MM.1S (cell line): ENCODE results near the gene SET.

Experiments used
- DNase-seq: peaks from one replicate; pipeline ENCODE4 v3.0.0-alpha.2; 2015
- H2AFZ ChIP-seq: fragments of 300-600 bp; sonication (generic); 2 replicates; pipeline ENCODE4 v1.6.0; 2016; ENCODE audit warnings: antibody characterized with exemption, low read length
- H3F3A ChIP-seq: fragments of 300-600 bp; sonication (generic); 2 replicates; pipeline ENCODE4 v1.6.1; 2016; ENCODE audit warnings: mild to moderate bottlenecking, antibody characterized with exemption, low read length, moderate library complexity, mixed read lengths; ENCODE audit not compliant: insufficient read depth
- H3K27ac ChIP-seq: fragments of 300-600 bp; sonication (generic); 2 replicates; pipeline ENCODE4 v1.5.1; 2016; ENCODE audit warnings: mild to moderate bottlenecking, low read length
- H3K27me3 ChIP-seq: fragments of 300-600 bp; sonication (generic); replicated peaks from 2 replicates; pipeline ENCODE4 v1.6.0; 2016; ENCODE audit warnings: low read length; ENCODE audit not compliant: insufficient read depth
- H3K36me3 ChIP-seq: fragments of 300-600 bp; sonication (generic); replicated peaks from 2 replicates; pipeline ENCODE4 v1.6.1; 2016; ENCODE audit warnings: mild to moderate bottlenecking, low read length, mixed read lengths; ENCODE audit not compliant: insufficient read depth
- H3K4me1 ChIP-seq: fragments of 300-600 bp; sonication (generic); 2 replicates; pipeline ENCODE4 v1.6.1; 2016; ENCODE audit warnings: low read length, mixed read lengths
- H3K4me2 ChIP-seq: fragments of 300-600 bp; sonication (generic); 2 replicates; pipeline ENCODE4 v1.6.0; 2016; ENCODE audit warnings: low read depth, low read length
- H3K4me3 ChIP-seq: fragments of 300-600 bp; sonication (generic); 2 replicates; pipeline ENCODE4 v1.5.1; 2016; ENCODE audit warnings: low read length, mixed read lengths
- H3K79me2 ChIP-seq: fragments of 300-600 bp; sonication (generic); 2 replicates; pipeline ENCODE4 v1.6.1; 2016; ENCODE audit warnings: mixed run types, low read length, mixed read lengths
- H3K9ac ChIP-seq: fragments of 300-600 bp; sonication (generic); 2 replicates; pipeline ENCODE4 v1.6.1; 2016; ENCODE audit warnings: low read length, mixed read lengths
- H3K9me2 ChIP-seq: fragments of 300-600 bp; sonication (generic); replicated peaks from 2 replicates; pipeline ENCODE4 v1.6.1; 2016; ENCODE audit warnings: mild to moderate bottlenecking, low read length, mixed read lengths; ENCODE audit not compliant: insufficient read depth
- H3K9me3 ChIP-seq: fragments of 300-600 bp; sonication (generic); replicated peaks from 2 replicates; pipeline ENCODE4 v1.6.1; 2016; ENCODE audit warnings: mild to moderate bottlenecking, low read length, mixed read lengths; ENCODE audit not compliant: insufficient read depth
- H4K20me1 ChIP-seq: fragments of 300-600 bp; sonication (generic); 2 replicates; pipeline ENCODE4 v1.6.1; 2016; ENCODE audit warnings: mild to moderate bottlenecking, low read length, moderate library complexity, mixed read lengths; ENCODE audit not compliant: insufficient read depth
- EZH2 ChIP-seq: fragments of 300-600 bp; sonication (generic); optimal IDR thresholded peaks from 2 replicates; pipeline ENCODE3; 2017; ENCODE audit warnings: low read depth, mild to moderate bottlenecking, antibody characterized with exemption, low read length, mixed read lengths
- EZH2phosphoT487 ChIP-seq: fragments of 300-600 bp; sonication (generic); IDR thresholded peaks from 2 replicates; pipeline ENCODE4 v1.6.1; 2018; ENCODE audit warnings: antibody characterized with exemption, low read length
- TF ChIP-seq, protein P1 (sequence below): fragments of 300-600 bp; sonication (generic); IDR thresholded peaks from 2 replicates; pipeline ENCODE4 v1.5.1; 2016; ENCODE audit warnings: antibody characterized with exemption, low read length, mixed read lengths

Gene SET

DNA sequence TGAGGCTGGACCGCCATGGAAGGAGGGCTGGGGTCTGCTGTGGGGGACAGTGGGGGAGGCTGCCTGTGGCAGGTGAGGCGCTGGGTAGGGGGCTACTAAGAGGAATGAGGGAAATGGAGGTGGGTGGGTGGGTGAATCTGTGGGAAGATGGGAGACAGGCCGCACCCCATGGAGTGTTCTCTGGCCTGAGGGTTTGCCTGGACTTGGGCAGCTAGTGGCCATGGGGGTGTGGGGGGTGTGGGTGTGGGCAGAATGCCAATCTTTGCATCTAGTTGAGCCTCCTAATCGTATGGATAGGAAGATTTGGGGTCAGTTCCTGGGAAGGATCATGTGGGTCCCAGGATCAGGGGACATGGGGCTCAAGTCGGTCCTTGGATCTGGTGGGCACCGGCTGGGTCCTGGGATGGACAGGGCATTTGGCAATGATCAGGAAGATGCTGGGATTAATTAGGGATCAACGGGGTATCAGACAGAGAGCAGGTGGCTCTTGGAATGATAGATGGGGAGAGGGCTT lies 34.4 kb downstream of the SET start:
- no peaks in the 10 kb centered on the region for H3K9me3 ChIP-seq
- peak overlapping the region; percentile 78 for H3K4me3 ChIP-seq
- peaks cover 7% of the 10 kb centered on the region; the same call in 1 of the 2 replicates for H3K4me1 ChIP-seq
- H3K79me2 ChIP-seq: peaks cover 21% of the 10 kb centered on the region
- peak overlapping the region; percentile 68 for H2AFZ ChIP-seq
- H3K9ac ChIP-seq: peak overlapping the region; percentile 85
- peak overlapping the region; percentile 63 for H3K4me2 ChIP-seq
- H4K20me1 ChIP-seq: no peaks in the 10 kb centered on the region
- H3F3A ChIP-seq: peaks cover 6% of the 10 kb centered on the region; the same call in 1 of the 2 replicates
- no peaks in the 10 kb centered on the region for H3K27me3 ChIP-seq
- H3K9me2 ChIP-seq: no peaks in the 10 kb centered on the region
- no peak overlapping the region for H3K27ac ChIP-seq
- DNase-seq: no peak
- no peaks in the 10 kb centered on the region for H3K36me3 ChIP-seq
- TF ChIP-seq EZH2: no peak
- TF ChIP-seq, protein P1, sequence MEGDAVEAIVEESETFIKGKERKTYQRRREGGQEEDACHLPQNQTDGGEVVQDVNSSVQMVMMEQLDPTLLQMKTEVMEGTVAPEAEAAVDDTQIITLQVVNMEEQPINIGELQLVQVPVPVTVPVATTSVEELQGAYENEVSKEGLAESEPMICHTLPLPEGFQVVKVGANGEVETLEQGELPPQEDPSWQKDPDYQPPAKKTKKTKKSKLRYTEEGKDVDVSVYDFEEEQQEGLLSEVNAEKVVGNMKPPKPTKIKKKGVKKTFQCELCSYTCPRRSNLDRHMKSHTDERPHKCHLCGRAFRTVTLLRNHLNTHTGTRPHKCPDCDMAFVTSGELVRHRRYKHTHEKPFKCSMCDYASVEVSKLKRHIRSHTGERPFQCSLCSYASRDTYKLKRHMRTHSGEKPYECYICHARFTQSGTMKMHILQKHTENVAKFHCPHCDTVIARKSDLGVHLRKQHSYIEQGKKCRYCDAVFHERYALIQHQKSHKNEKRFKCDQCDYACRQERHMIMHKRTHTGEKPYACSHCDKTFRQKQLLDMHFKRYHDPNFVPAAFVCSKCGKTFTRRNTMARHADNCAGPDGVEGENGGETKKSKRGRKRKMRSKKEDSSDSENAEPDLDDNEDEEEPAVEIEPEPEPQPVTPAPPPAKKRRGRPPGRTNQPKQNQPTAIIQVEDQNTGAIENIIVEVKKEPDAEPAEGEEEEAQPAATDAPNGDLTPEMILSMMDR: no peak
- no peak for TF ChIP-seq EZH2phosphoT487

DNA sequence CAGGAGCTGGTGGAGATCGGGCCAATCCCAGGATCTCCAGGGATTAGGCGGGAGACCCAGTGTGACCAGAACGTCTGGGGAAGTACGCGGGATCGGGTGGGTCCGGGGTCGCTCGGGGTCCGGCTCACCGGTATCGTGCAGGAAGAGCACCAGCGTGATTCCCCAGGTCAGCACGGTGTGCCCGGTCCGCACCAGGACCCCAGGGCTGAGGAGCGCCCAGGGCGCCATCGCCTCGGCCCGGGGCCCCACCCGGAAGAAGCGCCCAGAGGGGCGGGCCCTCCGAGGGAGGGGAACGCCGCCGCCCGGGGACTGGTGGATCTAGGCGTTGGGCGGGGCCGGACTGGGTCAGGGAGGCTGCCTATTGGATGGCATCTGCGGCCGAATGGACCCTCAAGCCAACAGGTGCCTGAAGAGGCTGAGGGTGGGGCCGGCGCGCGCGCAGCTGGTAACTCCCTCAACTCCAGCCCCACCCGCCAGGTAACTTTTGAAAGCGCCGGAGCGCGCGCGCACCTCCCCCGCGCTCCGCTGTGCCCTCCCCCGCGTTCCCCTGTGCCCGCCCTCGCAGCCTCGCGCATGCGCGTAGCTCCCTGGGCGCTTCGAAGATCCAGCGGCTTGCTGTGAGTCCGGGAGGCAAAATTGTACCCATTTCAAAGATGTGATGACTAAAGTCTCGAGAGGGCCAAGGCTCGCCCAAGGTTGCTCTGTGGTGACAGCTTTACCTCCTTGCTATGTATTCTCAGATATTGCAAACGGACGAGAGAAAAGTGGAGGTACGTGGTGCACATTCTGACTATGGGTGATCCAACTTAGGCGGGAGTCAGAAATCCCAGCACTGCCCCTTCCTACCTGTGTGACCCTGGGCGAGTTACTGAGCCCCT lies 35.1 kb downstream of the SET start, which contains the start of gene ZDHHC12:
TSS of gene ZDHHC12 (minus strand) at position 262 of the 878 bp plus-strand sequence. CDS start at position 228, 34 bp downstream.
- H3K4me2 ChIP-seq: peak within 1 kb of the TSS; percentile 63
- peak within 1 kb of the TSS; percentile 85 for H3K9ac ChIP-seq
- peak; percentile 99 for DNase-seq
- no peaks in the 10 kb centered on the region for H3K36me3 ChIP-seq
- H3K9me2 ChIP-seq: no peaks in the 10 kb centered on the region
- H2AFZ ChIP-seq: peak within 1 kb of the TSS; percentile 68
- H3K27me3 ChIP-seq: no peaks in the 10 kb centered on the region
- TF ChIP-seq EZH2phosphoT487: no peak
- TF ChIP-seq EZH2: no peak
- TF ChIP-seq, protein P1: no peak
- H4K20me1 ChIP-seq: no peaks in the 10 kb centered on the region
- peaks cover 7% of the 10 kb centered on the region; the same call in 1 of the 2 replicates for H3K4me1 ChIP-seq
- peaks cover 21% of the 10 kb centered on the region for H3K79me2 ChIP-seq
- H3K4me3 ChIP-seq: peak within 1 kb of the TSS; percentile 78
- peaks cover 6% of the 10 kb centered on the region; the same call in 1 of the 2 replicates for H3F3A ChIP-seq
- no peaks in the 10 kb centered on the region for H3K9me3 ChIP-seq
- H3K27ac ChIP-seq: peak within 1 kb of the TSS; percentile 2; the same call in 1 of the 2 replicates

DNA sequence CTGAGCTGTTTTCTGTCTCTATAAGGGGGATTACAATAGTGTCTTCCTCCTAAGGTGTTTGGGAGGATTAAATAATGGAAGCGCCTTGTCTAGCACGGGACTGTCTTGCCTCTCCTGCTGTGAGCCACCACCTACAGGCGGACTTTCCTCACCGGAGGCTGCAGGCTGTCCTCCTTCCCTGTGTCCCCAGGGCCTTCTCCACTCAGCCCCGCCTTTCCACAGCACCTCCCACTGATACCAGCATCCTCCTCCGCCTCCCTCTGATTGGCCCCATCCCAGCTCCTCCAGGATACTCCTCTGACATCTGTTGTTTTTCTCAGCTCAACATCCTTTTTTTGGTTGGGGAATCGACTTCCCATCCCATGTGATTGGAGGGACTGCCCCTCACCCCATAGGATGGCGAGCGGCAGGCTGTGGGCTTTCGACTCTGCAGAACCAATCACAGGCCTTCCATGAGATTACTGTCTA lies 35.8 kb downstream of the SET start:
- Histone ChIP-seq H3K27me3 (no peaks in the 10 kb centered on the region), H3K36me3 (no peaks in the 10 kb centered on the region), H4K20me1 (no peaks in the 10 kb centered on the region), H3F3A (peaks cover 6% of the 10 kb centered on the region; the same call in 1 of the 2 replicates), H3K4me3 (peak overlapping the region; percentile 62), H2AFZ (peak overlapping the region; percentile 45), H3K9me3 (no peaks in the 10 kb centered on the region), H3K4me2 (peak overlapping the region; percentile 60), H3K27ac (peak overlapping the region; percentile 2; the same call in 1 of the 2 replicates), H3K4me1 (peaks cover 7% of the 10 kb centered on the region; the same call in 1 of the 2 replicates), H3K9me2 (no peaks in the 10 kb centered on the region), H3K9ac (peak overlapping the region; percentile 43; the same call in 1 of the 2 replicates), H3K79me2 (peaks cover 21% of the 10 kb centered on the region)
- DNase-seq: peak; percentile 57
- TF ChIP-seq EZH2: no peak
- TF ChIP-seq, protein P1: no peak
- TF ChIP-seq EZH2phosphoT487: no peak
